Parathyroid adenoma (tissue), 2 donors: ENCODE results near the gene UNC80.

Experiments
- H2AFZ ChIP-seq: fragments of 300-600 bp; sonication (generic); one replicate; pipeline ENCODE4 v1.7.0; 2017; ENCODE audit warnings: antibody characterized with exemption, mild to moderate bottlenecking
- H3K27ac ChIP-seq: fragments of 300-600 bp; sonication (generic); one replicate; pipeline ENCODE4 v1.7.0; 2017
- H3K27me3 ChIP-seq: fragments of 300-600 bp; sonication (generic); one replicate; pipeline ENCODE4 v1.7.0; 2017; ENCODE audit warnings: low read length; ENCODE audit not compliant: control insufficient read depth, insufficient read depth
- H3K36me3 ChIP-seq: fragments of 300-600 bp; sonication (generic); one replicate; pipeline ENCODE4 v1.7.0; 2017; ENCODE audit warnings: low read length; ENCODE audit not compliant: control insufficient read depth, insufficient read depth
- H3K4me1 ChIP-seq: fragments of 300-600 bp; sonication (generic); one replicate; pipeline ENCODE4 v1.7.0; 2017; ENCODE audit warnings: control low read depth
- H3K4me2 ChIP-seq: fragments of 300-600 bp; sonication (generic); one replicate; pipeline ENCODE4 v1.7.0; 2017; ENCODE audit warnings: low read length
- H3K4me3 ChIP-seq: fragments of 300-600 bp; sonication (generic); one replicate; pipeline ENCODE4 v1.7.0; 2017; ENCODE audit warnings: low read depth, low read length
- H3K79me2 ChIP-seq: fragments of 300-600 bp; sonication (generic); one replicate; pipeline ENCODE4 v1.7.0; 2017; ENCODE audit warnings: control low read depth
- H3K9ac ChIP-seq: fragments of 300-600 bp; sonication (generic); one replicate; pipeline ENCODE4 v1.7.0; 2017; ENCODE audit warnings: mild to moderate bottlenecking
- H3K9me3 ChIP-seq: fragments of 300-600 bp; sonication (generic); one replicate; pipeline ENCODE4 v1.7.0; 2017; ENCODE audit warnings: low read length; ENCODE audit not compliant: control insufficient read depth
- CTCF ChIP-seq: fragments of 300-600 bp; sonication (generic); IDR thresholded peaks from one replicate; pipeline ENCODE4 v1.7.0; 2017; ENCODE audit warnings: antibody characterized with exemption, mild to moderate bottlenecking
- donor health status: primary hyperparathyroidism.

The UNC80 gene

GRCh38 chr2:209834767-209835166 lies 63.1 kb downstream of the UNC80 start:
- no peak overlapping the region for H3K4me3 ChIP-seq
- H3K27ac ChIP-seq: no peak overlapping the region
- H3K27me3 ChIP-seq: no peaks in the 10 kb centered on the region
- H3K9me3 ChIP-seq: no peaks in the 10 kb centered on the region
- no peak overlapping the region for H3K9ac ChIP-seq
- no peak overlapping the region for H2AFZ ChIP-seq
- no peaks in the 10 kb centered on the region for H3K4me1 ChIP-seq
- no peaks in the 10 kb centered on the region for H3K36me3 ChIP-seq
- H3K4me2 ChIP-seq: no peak overlapping the region
- TF ChIP-seq CTCF: no peak
- no peaks in the 10 kb centered on the region for H3K79me2 ChIP-seq

- Histone ChIP-seq H3K9ac (no peak overlapping the region), H3K36me3 (no peaks in the 10 kb centered on the region), H3K27me3 (no peaks in the 10 kb centered on the region), H2AFZ (no peak overlapping the region), H3K4me3 (no peak overlapping the region), H3K79me2 (no peaks in the 10 kb centered on the region), H3K4me1 (no peaks in the 10 kb centered on the region), H3K4me2 (no peak overlapping the region), H3K9me3 (no peaks in the 10 kb centered on the region), H3K27ac (no peak overlapping the region)
- TF ChIP-seq CTCF: no peak
Observed at GRCh38 chr2:209840434-209840833, 68.8 kb downstream of the UNC80 start.

GRCh38 chr2:209845666-209846065 lies 74.0 kb downstream of the UNC80 start:
- TF ChIP-seq CTCF: no peak
- H3K4me2 ChIP-seq: no peak overlapping the region
- H3K4me1 ChIP-seq: peaks cover 3% of the 10 kb centered on the region
- H2AFZ ChIP-seq: no peak overlapping the region
- no peaks in the 10 kb centered on the region for H3K9me3 ChIP-seq
- no peaks in the 10 kb centered on the region for H3K79me2 ChIP-seq
- H3K27me3 ChIP-seq: no peaks in the 10 kb centered on the region
- H3K36me3 ChIP-seq: no peaks in the 10 kb centered on the region
- no peak overlapping the region for H3K4me3 ChIP-seq
- H3K27ac ChIP-seq: no peak overlapping the region
- no peak overlapping the region for H3K9ac ChIP-seq

DNA sequence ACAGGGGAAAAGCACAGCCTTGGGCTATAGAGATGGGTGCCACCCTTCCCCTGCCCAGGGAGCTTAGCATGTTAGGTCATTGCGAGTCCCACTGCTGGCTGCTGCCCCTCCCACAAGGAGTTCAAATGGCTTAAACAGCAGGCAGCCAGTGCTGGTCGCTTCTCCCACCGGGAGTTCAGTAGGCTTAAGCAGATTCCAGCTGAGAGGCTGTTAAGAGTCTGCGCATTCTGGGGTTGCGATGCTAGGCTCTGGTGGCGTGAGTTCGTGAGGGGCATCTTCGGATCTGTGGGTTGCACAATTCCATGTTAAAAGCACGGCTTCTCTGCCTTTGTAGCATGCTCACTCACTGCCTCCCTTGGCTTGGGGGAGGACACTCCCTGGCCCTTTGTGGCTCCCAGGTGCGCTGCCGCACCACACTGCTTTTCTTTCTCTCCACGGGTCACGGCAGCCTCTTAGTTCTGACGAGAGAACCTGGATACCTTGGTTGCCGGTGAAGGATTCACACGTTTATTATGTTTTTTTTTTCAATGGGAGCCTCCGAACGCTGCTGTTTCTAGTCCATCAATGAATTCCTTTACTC lies 93.2 kb downstream of the UNC80 start:
- no peaks in the 10 kb centered on the region for H3K9me3 ChIP-seq
- no peak overlapping the region for H3K9ac ChIP-seq
- H3K36me3 ChIP-seq: no peaks in the 10 kb centered on the region
- H3K27ac ChIP-seq: no peak overlapping the region
- H3K79me2 ChIP-seq: no peaks in the 10 kb centered on the region
- no peak overlapping the region for H3K4me2 ChIP-seq
- no peak overlapping the region for H3K4me3 ChIP-seq
- no peaks in the 10 kb centered on the region for H3K4me1 ChIP-seq
- no peak overlapping the region for H2AFZ ChIP-seq
- TF ChIP-seq CTCF: no peak
- H3K27me3 ChIP-seq: no peaks in the 10 kb centered on the region

DNA sequence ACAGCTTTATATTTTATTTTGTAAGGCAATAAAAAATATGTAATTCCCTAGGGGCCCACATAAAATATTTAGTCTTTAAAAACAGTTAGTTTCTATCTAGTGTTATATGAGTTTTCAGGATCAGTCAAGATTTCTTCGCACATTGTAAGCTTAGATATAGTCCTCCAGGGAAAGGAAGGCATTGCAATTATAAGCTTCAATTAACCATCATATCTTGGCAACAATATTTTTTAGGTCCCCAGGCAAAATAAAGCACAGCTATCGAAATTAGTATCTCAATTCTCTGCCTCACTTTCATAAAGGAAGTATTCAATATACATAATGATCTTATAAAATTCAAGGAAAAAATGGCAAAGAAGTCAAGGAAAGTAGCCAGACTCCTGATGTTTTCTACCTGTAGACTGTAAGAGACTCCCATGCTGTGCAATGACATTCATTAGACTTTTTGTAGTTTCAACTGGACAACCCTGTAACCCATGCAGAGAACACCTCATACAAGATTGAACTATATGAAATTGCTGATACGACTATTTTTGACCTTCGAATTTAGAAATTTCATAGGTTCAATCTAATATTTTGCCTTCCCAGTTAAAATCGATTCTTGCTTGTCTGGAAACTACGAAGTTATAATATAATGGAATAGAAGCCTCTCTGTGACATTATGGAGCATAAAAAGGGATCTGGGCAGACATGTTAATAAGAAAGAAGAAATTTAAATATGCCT lies 96.8 kb downstream of the UNC80 start:
- no peak overlapping the region for H3K4me3 ChIP-seq
- no peak overlapping the region for H3K9ac ChIP-seq
- no peak for TF ChIP-seq CTCF
- no peak overlapping the region for H3K4me2 ChIP-seq
- no peak overlapping the region for H3K27ac ChIP-seq
- no peaks in the 10 kb centered on the region for H3K27me3 ChIP-seq
- H3K4me1 ChIP-seq: no peaks in the 10 kb centered on the region
- no peaks in the 10 kb centered on the region for H3K36me3 ChIP-seq
- H2AFZ ChIP-seq: no peak overlapping the region
- no peaks in the 10 kb centered on the region for H3K9me3 ChIP-seq
- no peaks in the 10 kb centered on the region for H3K79me2 ChIP-seq
